Measurements from ENCODE around the gene GPR15.

The GPR15 gene
- 11.8 to 52.8 reads per million in 2 donors for total RNA-seq

DNA sequence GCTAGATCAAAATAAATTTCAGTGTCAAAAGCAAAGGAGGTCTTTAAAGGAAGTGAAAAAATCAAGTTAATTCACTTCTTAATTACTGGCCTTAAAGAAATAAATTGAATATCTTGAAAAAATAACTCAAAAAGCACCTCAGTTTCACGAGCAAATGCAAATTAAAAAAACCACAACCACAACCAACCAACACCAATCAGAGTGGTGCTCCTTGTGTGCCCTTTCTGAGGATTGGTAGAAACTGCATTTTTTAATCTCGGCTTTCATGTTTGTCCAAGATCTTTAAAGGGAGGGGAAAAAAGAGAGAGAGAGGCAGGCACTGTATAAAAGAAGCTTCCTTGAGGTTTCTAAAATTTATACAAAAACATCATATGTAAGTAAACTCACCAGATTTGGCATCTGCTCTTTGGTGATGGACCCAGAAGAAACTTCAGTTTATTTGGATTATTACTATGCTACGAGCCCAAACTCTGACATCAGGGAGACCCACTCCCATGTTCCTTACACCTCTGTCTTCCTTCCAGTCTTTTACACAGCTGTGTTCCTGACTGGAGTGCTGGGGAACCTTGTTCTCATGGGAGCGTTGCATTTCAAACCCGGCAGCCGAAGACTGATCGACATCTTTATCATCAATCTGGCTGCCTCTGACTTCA lies at the start of gene GPR15:
Gene GPR15, plus strand, starts transcription at position 357 of the 653 bp plus-strand sequence. Its CDS starts 56 bp downstream, at position 413.
- peak in 1 of 5 experiments; percentile 90 for DNase-seq

GRCh38 chr3:98482717-98483482 lies 48.9 kb upstream of the GPR15 start:
- DNase-seq = peak in 1 of 5 experiments; percentile 12

GRCh38 chr3:98483626-98484025 lies 48.2 kb upstream of the GPR15 start:
- no peak for DNase-seq

- no peak for DNase-seq
Measured at GRCh38 chr3:98497381-98497780, 34.4 kb upstream of the GPR15 start, which contains the start of gene OR5K2. Gene OR5K2, plus strand, starts transcription at chr3:98497681. Its CDS starts 0 bp downstream, at chr3:98497681.

GRCh38 chr3:98500019-98500418 lies 31.8 kb upstream of the GPR15 start:
- DNase-seq = no peak

DNA sequence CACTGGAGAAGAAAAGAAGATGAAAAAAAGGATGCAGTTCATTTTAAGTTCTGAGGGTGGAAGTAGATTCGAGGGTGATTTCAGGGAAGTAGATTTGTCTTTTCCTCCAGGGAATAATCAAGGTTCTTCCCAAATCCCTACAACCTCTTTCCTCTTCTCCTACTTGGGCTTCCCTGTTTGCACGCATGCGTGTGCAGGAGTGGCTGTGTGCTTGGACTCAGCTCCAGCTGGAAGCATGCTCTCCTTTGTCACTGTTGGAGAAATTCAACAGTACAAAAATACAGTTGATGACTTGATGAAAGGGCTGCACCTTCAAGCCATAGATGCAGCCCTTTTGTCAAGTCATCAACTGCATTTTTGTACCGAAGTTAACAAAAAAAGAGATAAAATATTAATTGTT lies 30.5 kb upstream of the GPR15 start:
- no peak for DNase-seq

- DNase-seq = no peak
Measured at GRCh38 chr3:98501863-98502576, 29.8 kb upstream of the GPR15 start.

GRCh38 chr3:98504539-98504938 lies 27.2 kb upstream of the GPR15 start:
- DNase-seq = no peak

DNA sequence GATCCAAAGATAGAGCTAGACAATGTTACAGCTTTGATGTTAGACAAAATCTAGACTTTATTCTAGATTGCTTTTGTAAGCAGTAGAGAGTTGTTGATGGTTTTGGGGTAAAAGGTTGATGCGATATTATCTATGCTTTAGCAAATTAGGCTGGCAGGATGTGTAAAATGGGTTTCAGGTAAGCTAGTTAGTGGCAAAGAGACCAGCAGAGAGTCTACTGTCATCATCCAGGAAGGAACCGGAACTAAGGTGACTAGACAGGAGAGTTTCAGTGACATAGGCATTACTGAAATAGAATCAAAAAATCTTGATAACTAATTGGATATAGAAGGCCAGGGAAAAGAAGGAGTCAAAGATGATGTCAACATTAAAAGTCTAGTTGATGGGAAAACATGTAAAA lies 23.2 kb upstream of the GPR15 start:
- peak in 1 of 5 experiments; percentile 81 for DNase-seq

- no peak for DNase-seq
Measured at GRCh38 chr3:98512576-98512975, 19.2 kb upstream of the GPR15 start.

DNA sequence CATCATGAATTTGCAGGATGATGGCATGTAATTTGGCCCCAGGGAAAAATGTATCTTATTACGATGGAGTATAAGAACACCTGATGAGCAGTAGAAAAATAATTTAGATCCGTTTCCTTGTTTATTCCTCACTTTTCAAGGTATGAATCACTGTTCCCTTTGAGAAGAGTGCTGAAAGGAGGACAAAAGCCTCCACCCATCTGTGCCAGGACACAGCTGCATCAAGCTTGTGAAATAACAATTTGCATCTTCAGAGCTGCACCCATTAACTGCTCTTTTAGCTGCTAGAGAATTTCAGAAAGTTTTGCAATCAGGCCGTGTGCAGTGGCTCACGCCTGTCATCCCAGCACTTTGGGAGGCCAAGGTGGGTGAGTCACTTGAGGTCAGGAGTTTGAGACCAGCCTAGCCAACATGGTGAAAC lies 18.7 kb upstream of the GPR15 start:
- no peak for DNase-seq

GRCh38 chr3:98513736-98514135 lies 18.0 kb upstream of the GPR15 start:
- DNase-seq = no peak

GRCh38 chr3:98514948-98515347 lies 16.8 kb upstream of the GPR15 start:
- peak in 1 of 5 experiments; percentile 55 for DNase-seq

DNA sequence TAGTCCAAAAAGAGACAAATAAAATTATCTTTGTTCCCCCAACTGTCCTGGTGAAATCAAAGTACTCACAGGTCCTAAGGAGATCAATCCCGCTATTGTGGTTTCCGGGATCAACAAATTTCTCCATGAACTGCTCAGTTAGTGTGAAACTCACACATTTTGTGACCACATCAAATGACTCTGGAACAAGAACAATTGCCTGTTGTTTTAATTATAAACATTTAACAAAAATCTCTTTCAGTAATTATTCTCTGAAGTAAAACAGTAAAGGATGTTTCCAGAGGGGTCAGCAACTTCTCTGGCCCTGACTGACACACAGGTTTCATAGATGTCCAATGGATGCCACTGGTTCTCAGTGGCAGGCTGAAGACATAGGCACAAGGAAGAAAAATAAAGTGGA lies 13.0 kb upstream of the GPR15 start:
- DNase-seq = no peak

- DNase-seq = peak in 1 of 5 experiments; percentile 51
Measured at GRCh38 chr3:98519351-98519750, 12.4 kb upstream of the GPR15 start.

DNA sequence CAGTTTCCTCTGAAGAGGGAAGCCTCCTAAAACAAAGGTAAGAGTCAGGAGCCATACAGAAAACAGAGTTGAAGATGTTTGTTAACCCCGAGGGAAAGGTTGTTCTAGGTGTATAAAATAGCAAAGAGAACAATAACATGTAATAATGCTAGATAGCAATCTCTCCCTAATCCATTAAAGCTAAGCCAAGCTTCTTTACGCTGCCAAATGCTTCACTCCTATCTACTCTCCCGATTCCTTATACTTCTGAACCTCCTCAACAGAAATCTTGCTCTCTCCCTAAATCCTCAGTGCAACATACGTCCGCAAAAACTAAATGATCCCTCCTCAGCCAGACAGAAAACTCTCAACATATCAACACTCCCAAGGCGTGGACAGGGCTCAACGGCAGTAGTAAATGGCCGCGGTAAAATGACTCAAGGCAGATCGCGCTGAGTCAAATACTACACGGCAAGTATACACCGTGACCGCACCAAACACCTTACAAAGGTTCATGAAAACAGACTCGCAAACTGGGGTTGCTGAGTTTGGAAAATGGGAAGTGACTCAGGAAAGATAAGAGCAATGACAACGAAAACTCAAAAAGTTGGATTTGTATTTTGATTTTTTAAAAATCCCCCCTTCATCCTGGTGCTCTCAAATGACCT lies 9.8 kb upstream of the GPR15 start:
- DNase-seq = peak in 4 of 5 experiments; percentile 24 to 83 (median 38)

DNA sequence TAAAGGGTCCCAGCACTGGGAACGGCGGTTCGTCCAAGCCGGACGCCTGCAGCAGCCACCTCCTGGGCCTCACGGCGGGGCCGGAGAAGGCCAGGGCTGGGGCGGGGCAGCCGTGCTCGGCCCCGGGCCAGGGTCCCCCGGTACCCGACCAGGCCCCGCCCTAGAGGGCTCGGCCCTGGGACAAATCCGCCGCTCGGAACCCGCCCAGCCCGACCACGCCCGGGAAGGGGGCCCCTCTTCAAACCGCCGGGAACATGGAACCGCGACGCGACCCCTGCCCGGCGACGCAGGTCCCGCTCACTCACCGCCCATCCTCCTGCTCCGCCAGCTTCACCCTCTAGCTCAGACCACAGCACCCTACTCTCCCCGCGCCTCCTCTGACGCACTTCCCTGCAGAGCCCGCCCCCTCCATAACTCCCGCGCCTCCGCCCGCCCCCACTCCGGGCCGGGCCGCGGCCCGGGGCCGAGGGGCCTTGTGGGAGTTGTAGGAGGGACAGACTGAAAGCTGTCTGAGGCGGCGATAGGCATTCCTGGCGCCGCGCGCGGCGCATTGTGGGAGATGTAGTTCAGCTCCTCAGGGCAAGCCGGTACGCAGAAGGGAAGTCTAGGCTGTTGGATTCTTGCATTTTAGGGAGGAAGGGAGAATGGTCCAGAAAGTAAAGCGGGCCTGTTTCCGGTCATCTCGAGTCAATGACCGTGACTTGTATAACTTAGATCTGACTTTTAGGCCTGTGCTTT lies 9.1 kb upstream of the GPR15 start, which contains the start of gene CLDND1:
Gene CLDND1, minus strand, starts transcription at position 359 of the 738 bp plus-strand sequence. CDS start 1,478 bp downstream, outside the sequence.
- peak; percentile 88 to 98 (median 92) for DNase-seq

GRCh38 chr3:98525494-98525893 lies 6.3 kb upstream of the GPR15 start:
- peak in 1 of 5 experiments; percentile 92 for DNase-seq

GRCh38 chr3:98528474-98529346 lies 3.1 kb upstream of the GPR15 start:
- no peak for DNase-seq

- DNase-seq = no peak
Measured at GRCh38 chr3:98529856-98530459, 1.8 kb upstream of the GPR15 start.
